WTC11 (cell line): ENCODE results near the gene GPR161. TPM values are rescaled to one million over a fixed set of nuclear protein-coding genes. Genes with fewer than 3 reads are reported as not detected.

Source experiments
- CREM ChIP-seq: sonication (generic); formaldehyde crosslinking; IDR thresholded peaks from 2 replicates; pipeline ENCODE4 v1.8.1; 2022; ENCODE audit warnings: mild to moderate bottlenecking, missing genetic modification reagents, moderate library complexity
- ETV6 ChIP-seq: sonication (generic); formaldehyde crosslinking; IDR thresholded peaks from 2 replicates; pipeline ENCODE4 v1.8.1; 2022; ENCODE audit warnings: mild to moderate bottlenecking, missing genetic modification reagents
- FOXJ3 ChIP-seq: sonication (generic); formaldehyde crosslinking; IDR thresholded peaks from 2 replicates; pipeline ENCODE4 v1.9.0; 2021; ENCODE audit warnings: missing genetic modification reagents, mild to moderate bottlenecking, borderline replicate concordance
- FOXK1 ChIP-seq: sonication (generic); formaldehyde crosslinking; IDR thresholded peaks from 2 replicates; pipeline ENCODE4 v1.8.0; 2022; ENCODE audit warnings: mild to moderate bottlenecking, moderate library complexity, missing genetic modification reagents
- FOXP1 ChIP-seq: sonication (generic); formaldehyde crosslinking; IDR thresholded peaks from 2 replicates; pipeline ENCODE4 v1.8.0; 2022; ENCODE audit warnings: missing genetic modification reagents, mild to moderate bottlenecking, moderate library complexity, borderline replicate concordance
- NR1H2 ChIP-seq: sonication (generic); formaldehyde crosslinking; IDR thresholded peaks from 2 replicates; pipeline ENCODE4 v1.9.0; 2021; ENCODE audit warnings: mild to moderate bottlenecking, moderate library complexity, missing genetic modification reagents
- OVOL2 ChIP-seq: fragments of 250-450 bp; sonication (Bioruptor Pico); IDR thresholded peaks from 2 replicates; pipeline ENCODE4 v1.9.0; 2021; ENCODE audit warnings: mild to moderate bottlenecking, borderline replicate concordance
- RELA ChIP-seq: sonication (generic); formaldehyde crosslinking; IDR thresholded peaks from 2 replicates; pipeline ENCODE4 v1.8.1; 2022; ENCODE audit warnings: missing genetic modification reagents, mild to moderate bottlenecking, borderline replicate concordance
- TCF7 ChIP-seq: sonication (generic); formaldehyde crosslinking; IDR thresholded peaks from 2 replicates; pipeline ENCODE4 v1.8.0; 2022; ENCODE audit warnings: mild to moderate bottlenecking, low read depth, missing genetic modification reagents, moderate library complexity
- TEAD4 ChIP-seq: sonication (generic); formaldehyde crosslinking; IDR thresholded peaks from 2 replicates; pipeline ENCODE4 v1.8.0; 2022; ENCODE audit warnings: mild to moderate bottlenecking, missing genetic modification reagents
- TP53 ChIP-seq: sonication (generic); formaldehyde crosslinking; IDR thresholded peaks from 2 replicates; pipeline ENCODE4 v1.8.1; 2023; ENCODE audit warnings: mild to moderate bottlenecking, missing genetic modification reagents
- ZNF121 ChIP-seq: sonication (generic); formaldehyde crosslinking; IDR thresholded peaks from 2 replicates; pipeline ENCODE4 v1.8.0; 2023; ENCODE audit warnings: missing genetic modification reagents
- ZNF396 ChIP-seq: fragments of 250-450 bp; sonication (Bioruptor Pico); IDR thresholded peaks from 2 replicates; pipeline ENCODE4 v1.8.0; 2021; ENCODE audit warnings: mild to moderate bottlenecking, moderate library complexity, borderline replicate concordance
- ZNF416 ChIP-seq: fragments of 250-450 bp; sonication (Bioruptor Pico); IDR thresholded peaks from 2 replicates; pipeline ENCODE4 v1.9.0; 2021; ENCODE audit warnings: mild to moderate bottlenecking, inconsistent platforms
- total RNA-seq: library from RNA; stranded (reverse); gene quantifications from 3 replicates; pipeline ENCODE4 v1.2.3, GENCODE V29; 2021
- TF ChIP-seq, protein P1 (sequence below): sonication (generic); formaldehyde crosslinking; IDR thresholded peaks from 2 replicates; pipeline ENCODE4 v1.8.1; 2023; ENCODE audit warnings: mild to moderate bottlenecking, missing genetic modification reagents, borderline replicate concordance
- TF ChIP-seq, protein P2 (sequence below): sonication (generic); formaldehyde crosslinking; conservative IDR thresholded peaks from 2 replicates; pipeline ENCODE4 v1.8.1; 2022; ENCODE audit warnings: mild to moderate bottlenecking, missing genetic modification reagents
- TF ChIP-seq, protein P3 (sequence below): sonication (generic); formaldehyde crosslinking; IDR thresholded peaks from 2 replicates; pipeline ENCODE4 v1.8.1; 2023; ENCODE audit warnings: mild to moderate bottlenecking, missing genetic modification reagents, moderate library complexity
- TF ChIP-seq, protein P4 (sequence below): fragments of 250-450 bp; sonication (Bioruptor Pico); IDR thresholded peaks from 2 replicates; pipeline ENCODE4 v1.8.0; 2021; ENCODE audit warnings: mild to moderate bottlenecking
- TF ChIP-seq, protein P5 (sequence below): sonication (generic); formaldehyde crosslinking; IDR thresholded peaks from 2 replicates; pipeline ENCODE4 v1.8.0; 2023; ENCODE audit warnings: mild to moderate bottlenecking, missing genetic modification reagents
- TF ChIP-seq, protein P6 (sequence below): sonication (generic); formaldehyde crosslinking; IDR thresholded peaks from 2 replicates; pipeline ENCODE4 v1.8.0; 2022; ENCODE audit warnings: missing genetic modification reagents
- TF ChIP-seq, protein P7 (sequence below): sonication (generic); formaldehyde crosslinking; IDR thresholded peaks from 2 replicates; pipeline ENCODE4 v1.8.1; 2023; ENCODE audit warnings: mild to moderate bottlenecking, missing genetic modification reagents
- TF ChIP-seq, protein P8 (sequence below): sonication (generic); formaldehyde crosslinking; IDR thresholded peaks from 2 replicates; pipeline ENCODE4 v1.8.0; 2022; ENCODE audit warnings: mild to moderate bottlenecking, missing genetic modification reagents

GPR161 gene
- total RNA-seq, 1 experiment from 2014 or later = 11.6 TPM

DNA sequence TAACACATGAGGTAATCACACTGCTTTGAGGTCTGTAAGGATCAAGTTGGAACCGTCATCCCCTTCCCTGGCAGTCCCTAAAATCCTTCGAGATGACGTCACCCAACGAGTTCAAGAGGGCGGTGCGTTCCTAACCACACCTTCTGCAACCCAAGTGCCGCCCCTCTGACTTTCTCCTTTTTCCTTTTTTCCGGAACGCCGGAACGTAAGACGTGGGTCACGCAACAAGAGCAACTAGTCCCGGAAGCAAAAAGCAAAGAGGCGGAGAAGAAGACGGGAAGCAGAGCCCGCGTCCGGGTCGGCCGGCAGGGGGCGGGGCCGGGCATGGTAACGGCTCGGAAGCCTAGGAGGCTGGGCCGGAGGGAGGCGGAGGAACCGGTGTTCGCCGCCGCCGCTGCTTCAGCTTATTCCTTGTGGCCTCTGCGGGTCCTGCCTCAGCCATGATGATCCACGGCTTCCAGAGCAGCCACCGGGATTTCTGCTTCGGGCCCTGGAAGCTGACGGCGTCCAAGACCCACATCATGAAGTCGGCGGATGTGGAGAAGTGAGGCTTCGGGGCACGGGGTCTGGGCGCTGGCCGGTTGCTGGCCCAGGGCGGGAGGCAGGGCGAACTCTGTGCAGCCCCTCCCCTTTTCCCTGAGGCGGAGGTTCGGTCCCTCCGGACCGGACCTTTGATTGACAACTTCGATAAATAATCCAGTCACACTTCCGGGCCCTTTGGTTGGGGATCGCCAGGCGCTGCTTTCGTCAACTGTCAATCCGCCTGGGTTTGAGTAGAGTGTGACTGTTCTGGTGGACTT, 42.1 kb upstream of the GPR161 start, which contains the start of gene TIPRL (continued):
- TF ChIP-seq, protein P1, sequence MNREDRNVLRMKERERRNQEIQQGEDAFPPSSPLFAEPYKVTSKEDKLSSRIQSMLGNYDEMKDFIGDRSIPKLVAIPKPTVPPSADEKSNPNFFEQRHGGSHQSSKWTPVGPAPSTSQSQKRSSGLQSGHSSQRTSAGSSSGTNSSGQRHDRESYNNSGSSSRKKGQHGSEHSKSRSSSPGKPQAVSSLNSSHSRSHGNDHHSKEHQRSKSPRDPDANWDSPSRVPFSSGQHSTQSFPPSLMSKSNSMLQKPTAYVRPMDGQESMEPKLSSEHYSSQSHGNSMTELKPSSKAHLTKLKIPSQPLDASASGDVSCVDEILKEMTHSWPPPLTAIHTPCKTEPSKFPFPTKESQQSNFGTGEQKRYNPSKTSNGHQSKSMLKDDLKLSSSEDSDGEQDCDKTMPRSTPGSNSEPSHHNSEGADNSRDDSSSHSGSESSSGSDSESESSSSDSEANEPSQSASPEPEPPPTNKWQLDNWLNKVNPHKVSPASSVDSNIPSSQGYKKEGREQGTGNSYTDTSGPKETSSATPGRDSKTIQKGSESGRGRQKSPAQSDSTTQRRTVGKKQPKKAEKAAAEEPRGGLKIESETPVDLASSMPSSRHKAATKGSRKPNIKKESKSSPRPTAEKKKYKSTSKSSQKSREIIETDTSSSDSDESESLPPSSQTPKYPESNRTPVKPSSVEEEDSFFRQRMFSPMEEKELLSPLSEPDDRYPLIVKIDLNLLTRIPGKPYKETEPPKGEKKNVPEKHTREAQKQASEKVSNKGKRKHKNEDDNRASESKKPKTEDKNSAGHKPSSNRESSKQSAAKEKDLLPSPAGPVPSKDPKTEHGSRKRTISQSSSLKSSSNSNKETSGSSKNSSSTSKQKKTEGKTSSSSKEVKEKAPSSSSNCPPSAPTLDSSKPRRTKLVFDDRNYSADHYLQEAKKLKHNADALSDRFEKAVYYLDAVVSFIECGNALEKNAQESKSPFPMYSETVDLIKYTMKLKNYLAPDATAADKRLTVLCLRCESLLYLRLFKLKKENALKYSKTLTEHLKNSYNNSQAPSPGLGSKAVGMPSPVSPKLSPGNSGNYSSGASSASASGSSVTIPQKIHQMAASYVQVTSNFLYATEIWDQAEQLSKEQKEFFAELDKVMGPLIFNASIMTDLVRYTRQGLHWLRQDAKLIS = no peak
- TF ChIP-seq ETV6 (CRISPR knock-in tag) = peak; percentile 94
- no peak for TF ChIP-seq TP53 (CRISPR knock-in tag)
- TF ChIP-seq, protein P2, sequence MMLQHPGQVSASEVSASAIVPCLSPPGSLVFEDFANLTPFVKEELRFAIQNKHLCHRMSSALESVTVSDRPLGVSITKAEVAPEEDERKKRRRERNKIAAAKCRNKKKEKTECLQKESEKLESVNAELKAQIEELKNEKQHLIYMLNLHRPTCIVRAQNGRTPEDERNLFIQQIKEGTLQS (CRISPR knock-in tag) = no peak
- TF ChIP-seq, protein P3, sequence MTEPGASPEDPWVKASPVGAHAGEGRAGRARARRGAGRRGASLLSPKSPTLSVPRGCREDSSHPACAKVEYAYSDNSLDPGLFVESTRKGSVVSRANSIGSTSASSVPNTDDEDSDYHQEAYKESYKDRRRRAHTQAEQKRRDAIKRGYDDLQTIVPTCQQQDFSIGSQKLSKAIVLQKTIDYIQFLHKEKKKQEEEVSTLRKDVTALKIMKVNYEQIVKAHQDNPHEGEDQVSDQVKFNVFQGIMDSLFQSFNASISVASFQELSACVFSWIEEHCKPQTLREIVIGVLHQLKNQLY (CRISPR knock-in tag) = no peak
- TF ChIP-seq FOXP1 (CRISPR knock-in tag) = peak; percentile 57; the same call in 1 of the 2 replicates
- TF ChIP-seq ZNF121 (CRISPR knock-in tag) = no peak
- TF ChIP-seq, protein P4, sequence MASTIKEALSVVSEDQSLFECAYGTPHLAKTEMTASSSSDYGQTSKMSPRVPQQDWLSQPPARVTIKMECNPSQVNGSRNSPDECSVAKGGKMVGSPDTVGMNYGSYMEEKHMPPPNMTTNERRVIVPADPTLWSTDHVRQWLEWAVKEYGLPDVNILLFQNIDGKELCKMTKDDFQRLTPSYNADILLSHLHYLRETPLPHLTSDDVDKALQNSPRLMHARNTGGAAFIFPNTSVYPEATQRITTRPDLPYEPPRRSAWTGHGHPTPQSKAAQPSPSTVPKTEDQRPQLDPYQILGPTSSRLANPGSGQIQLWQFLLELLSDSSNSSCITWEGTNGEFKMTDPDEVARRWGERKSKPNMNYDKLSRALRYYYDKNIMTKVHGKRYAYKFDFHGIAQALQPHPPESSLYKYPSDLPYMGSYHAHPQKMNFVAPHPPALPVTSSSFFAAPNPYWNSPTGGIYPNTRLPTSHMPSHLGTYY (CRISPR knock-in tag) = no peak
- TF ChIP-seq, protein P5, sequence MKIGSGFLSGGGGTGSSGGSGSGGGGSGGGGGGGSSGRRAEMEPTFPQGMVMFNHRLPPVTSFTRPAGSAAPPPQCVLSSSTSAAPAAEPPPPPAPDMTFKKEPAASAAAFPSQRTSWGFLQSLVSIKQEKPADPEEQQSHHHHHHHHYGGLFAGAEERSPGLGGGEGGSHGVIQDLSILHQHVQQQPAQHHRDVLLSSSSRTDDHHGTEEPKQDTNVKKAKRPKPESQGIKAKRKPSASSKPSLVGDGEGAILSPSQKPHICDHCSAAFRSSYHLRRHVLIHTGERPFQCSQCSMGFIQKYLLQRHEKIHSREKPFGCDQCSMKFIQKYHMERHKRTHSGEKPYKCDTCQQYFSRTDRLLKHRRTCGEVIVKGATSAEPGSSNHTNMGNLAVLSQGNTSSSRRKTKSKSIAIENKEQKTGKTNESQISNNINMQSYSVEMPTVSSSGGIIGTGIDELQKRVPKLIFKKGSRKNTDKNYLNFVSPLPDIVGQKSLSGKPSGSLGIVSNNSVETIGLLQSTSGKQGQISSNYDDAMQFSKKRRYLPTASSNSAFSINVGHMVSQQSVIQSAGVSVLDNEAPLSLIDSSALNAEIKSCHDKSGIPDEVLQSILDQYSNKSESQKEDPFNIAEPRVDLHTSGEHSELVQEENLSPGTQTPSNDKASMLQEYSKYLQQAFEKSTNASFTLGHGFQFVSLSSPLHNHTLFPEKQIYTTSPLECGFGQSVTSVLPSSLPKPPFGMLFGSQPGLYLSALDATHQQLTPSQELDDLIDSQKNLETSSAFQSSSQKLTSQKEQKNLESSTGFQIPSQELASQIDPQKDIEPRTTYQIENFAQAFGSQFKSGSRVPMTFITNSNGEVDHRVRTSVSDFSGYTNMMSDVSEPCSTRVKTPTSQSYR (CRISPR knock-in tag) = no peak
- TF ChIP-seq TCF7 = no peak
- TF ChIP-seq OVOL2 = no peak
- TF ChIP-seq NR1H2 = no peak
- TF ChIP-seq TEAD4 = no peak
- no peak for TF ChIP-seq FOXJ3 (CRISPR knock-in tag)
- TF ChIP-seq, protein P6, sequence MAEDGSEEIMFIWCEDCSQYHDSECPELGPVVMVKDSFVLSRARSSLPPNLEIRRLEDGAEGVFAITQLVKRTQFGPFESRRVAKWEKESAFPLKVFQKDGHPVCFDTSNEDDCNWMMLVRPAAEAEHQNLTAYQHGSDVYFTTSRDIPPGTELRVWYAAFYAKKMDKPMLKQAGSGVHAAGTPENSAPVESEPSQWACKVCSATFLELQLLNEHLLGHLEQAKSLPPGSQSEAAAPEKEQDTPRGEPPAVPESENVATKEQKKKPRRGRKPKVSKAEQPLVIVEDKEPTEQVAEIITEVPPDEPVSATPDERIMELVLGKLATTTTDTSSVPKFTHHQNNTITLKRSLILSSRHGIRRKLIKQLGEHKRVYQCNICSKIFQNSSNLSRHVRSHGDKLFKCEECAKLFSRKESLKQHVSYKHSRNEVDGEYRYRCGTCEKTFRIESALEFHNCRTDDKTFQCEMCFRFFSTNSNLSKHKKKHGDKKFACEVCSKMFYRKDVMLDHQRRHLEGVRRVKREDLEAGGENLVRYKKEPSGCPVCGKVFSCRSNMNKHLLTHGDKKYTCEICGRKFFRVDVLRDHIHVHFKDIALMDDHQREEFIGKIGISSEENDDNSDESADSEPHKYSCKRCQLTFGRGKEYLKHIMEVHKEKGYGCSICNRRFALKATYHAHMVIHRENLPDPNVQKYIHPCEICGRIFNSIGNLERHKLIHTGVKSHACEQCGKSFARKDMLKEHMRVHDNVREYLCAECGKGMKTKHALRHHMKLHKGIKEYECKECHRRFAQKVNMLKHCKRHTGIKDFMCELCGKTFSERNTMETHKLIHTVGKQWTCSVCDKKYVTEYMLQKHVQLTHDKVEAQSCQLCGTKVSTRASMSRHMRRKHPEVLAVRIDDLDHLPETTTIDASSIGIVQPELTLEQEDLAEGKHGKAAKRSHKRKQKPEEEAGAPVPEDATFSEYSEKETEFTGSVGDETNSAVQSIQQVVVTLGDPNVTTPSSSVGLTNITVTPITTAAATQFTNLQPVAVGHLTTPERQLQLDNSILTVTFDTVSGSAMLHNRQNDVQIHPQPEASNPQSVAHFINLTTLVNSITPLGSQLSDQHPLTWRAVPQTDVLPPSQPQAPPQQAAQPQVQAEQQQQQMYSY (CRISPR knock-in tag) = no peak
- no peak for TF ChIP-seq ZNF416 (CRISPR knock-in tag)
- TF ChIP-seq RELA (CRISPR knock-in tag) = no peak
- TF ChIP-seq ZNF396 (CRISPR knock-in tag) = no peak
- TF ChIP-seq, protein P7, sequence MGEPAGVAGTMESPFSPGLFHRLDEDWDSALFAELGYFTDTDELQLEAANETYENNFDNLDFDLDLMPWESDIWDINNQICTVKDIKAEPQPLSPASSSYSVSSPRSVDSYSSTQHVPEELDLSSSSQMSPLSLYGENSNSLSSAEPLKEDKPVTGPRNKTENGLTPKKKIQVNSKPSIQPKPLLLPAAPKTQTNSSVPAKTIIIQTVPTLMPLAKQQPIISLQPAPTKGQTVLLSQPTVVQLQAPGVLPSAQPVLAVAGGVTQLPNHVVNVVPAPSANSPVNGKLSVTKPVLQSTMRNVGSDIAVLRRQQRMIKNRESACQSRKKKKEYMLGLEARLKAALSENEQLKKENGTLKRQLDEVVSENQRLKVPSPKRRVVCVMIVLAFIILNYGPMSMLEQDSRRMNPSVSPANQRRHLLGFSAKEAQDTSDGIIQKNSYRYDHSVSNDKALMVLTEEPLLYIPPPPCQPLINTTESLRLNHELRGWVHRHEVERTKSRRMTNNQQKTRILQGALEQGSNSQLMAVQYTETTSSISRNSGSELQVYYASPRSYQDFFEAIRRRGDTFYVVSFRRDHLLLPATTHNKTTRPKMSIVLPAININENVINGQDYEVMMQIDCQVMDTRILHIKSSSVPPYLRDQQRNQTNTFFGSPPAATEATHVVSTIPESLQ (CRISPR knock-in tag) = no peak
- TF ChIP-seq, protein P8, sequence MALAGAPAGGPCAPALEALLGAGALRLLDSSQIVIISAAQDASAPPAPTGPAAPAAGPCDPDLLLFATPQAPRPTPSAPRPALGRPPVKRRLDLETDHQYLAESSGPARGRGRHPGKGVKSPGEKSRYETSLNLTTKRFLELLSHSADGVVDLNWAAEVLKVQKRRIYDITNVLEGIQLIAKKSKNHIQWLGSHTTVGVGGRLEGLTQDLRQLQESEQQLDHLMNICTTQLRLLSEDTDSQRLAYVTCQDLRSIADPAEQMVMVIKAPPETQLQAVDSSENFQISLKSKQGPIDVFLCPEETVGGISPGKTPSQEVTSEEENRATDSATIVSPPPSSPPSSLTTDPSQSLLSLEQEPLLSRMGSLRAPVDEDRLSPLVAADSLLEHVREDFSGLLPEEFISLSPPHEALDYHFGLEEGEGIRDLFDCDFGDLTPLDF (CRISPR knock-in tag) = no peak
- peak; percentile 79 for TF ChIP-seq FOXK1
- peak; percentile 62; the same call in 1 of the 2 replicates for TF ChIP-seq CREM
